ENCODE data around the gene TMEM135. TPM values are rescaled to one million over a fixed set of nuclear protein-coding genes. Genes with fewer than 3 reads are reported as not detected.

The TMEM135 gene
- total RNA-seq, 2 donors from 2014 or later: 23.0 to 40.3 TPM

- H3K9me3 Mint-ChIP-seq: no peaks in the 10 kb centered on the region
- no peaks in the 10 kb centered on the region for H3K36me3 Mint-ChIP-seq
- peaks cover 2 to 7% of the 10 kb centered on the region in 2 donors for H3K27me3 Mint-ChIP-seq
- DNase-seq (ENCODE audit: low spot score): no peak
- no peak overlapping the region for H3K27ac Mint-ChIP-seq
- peaks cover 6 to 9% of the 10 kb centered on the region in 2 donors for H3K4me1 Mint-ChIP-seq (ENCODE audit: low read depth in 2 of 2)
- H3K4me3 Mint-ChIP-seq: no peak overlapping the region
- no peak for ATAC-seq
Measured at GRCh38 chr11:87031433-87032170, 6.1 kb upstream of the TMEM135 start.

- Mint-ChIP-seq H3K27me3 (peaks cover 0 to 6% of the 10 kb centered on the region in 2 donors), H3K9me3 (no peaks in the 10 kb centered on the region), H3K27ac (no peak overlapping the region), H3K4me3 (no peak overlapping the region), H3K4me1 (ENCODE audit: low read depth in 2 of 2) (peaks cover 13 to 21% of the 10 kb centered on the region in 2 donors), H3K36me3 (no peaks in the 10 kb centered on the region)
- no peak for ATAC-seq
- DNase-seq (ENCODE audit: low spot score): no peak
Measured at GRCh38 chr11:87033561-87033960, 4.2 kb upstream of the TMEM135 start.

- Mint-ChIP-seq H3K4me3 (no peak overlapping the region), H3K27ac (no peak overlapping the region), H3K27me3 (peaks cover 0 to 6% of the 10 kb centered on the region in 2 donors), H3K36me3 (no peaks in the 10 kb centered on the region), H3K4me1 (ENCODE audit: low read depth in 2 of 2) (peaks cover 21 to 29% of the 10 kb centered on the region in 2 donors), H3K9me3 (no peaks in the 10 kb centered on the region)
- DNase-seq (ENCODE audit: low spot score) (no peak), ATAC-seq (no peak)
Measured at GRCh38 chr11:87035976-87036583, 1.7 kb upstream of the TMEM135 start.

GRCh38 chr11:87036756-87037449 is 831 bp upstream of the TMEM135 start:
- Mint-ChIP-seq H3K27ac (peak overlapping the region in 1 of 2 donors; percentile 86), H3K4me3 (peak overlapping the region; percentile 91), H3K36me3 (no peaks in the 10 kb centered on the region), H3K9me3 (no peaks in the 10 kb centered on the region), H3K4me1 (ENCODE audit: low read depth in 2 of 2) (peaks cover 25 to 33% of the 10 kb centered on the region in 2 donors), H3K27me3 (peaks cover 0 to 6% of the 10 kb centered on the region in 2 donors)
- DNase-seq (ENCODE audit: low spot score) (no peak), ATAC-seq (peak in 1 of 2 donors; percentile 1)

- no peaks in the 10 kb centered on the region for H3K9me3 Mint-ChIP-seq
- DNase-seq (ENCODE audit: low spot score) (no peak), ATAC-seq (no peak)
- no peaks in the 10 kb centered on the region for H3K36me3 Mint-ChIP-seq
- H3K4me3 Mint-ChIP-seq: peak overlapping the region; percentile 91
- H3K4me1 Mint-ChIP-seq (ENCODE audit: low read depth in 2 of 2): peaks cover 25 to 33% of the 10 kb centered on the region in 2 donors
- peak overlapping the region; percentile 71 to 86 for H3K27ac Mint-ChIP-seq
- H3K27me3 Mint-ChIP-seq: peaks cover 0 to 6% of the 10 kb centered on the region in 2 donors
Measured at GRCh38 chr11:87038235-87038977, 672 bp downstream of the TMEM135 start.

GRCh38 chr11:87039371-87039770 is 1.6 kb downstream of the TMEM135 start:
- peaks cover 0 to 2% of the 10 kb centered on the region in 2 donors for H3K27me3 Mint-ChIP-seq

GRCh38 chr11:87043894-87044293 is 6.2 kb downstream of the TMEM135 start:
- ATAC-seq (no peak), DNase-seq (ENCODE audit: low spot score) (no peak)
- no peak overlapping the region for H3K4me3 Mint-ChIP-seq
- no peaks in the 10 kb centered on the region for H3K27me3 Mint-ChIP-seq
- peaks cover 7% of the 10 kb centered on the region for H3K36me3 Mint-ChIP-seq
- no peak overlapping the region for H3K27ac Mint-ChIP-seq
- H3K9me3 Mint-ChIP-seq: no peaks in the 10 kb centered on the region
- peaks cover 16% of the 10 kb centered on the region in 2 donors for H3K4me1 Mint-ChIP-seq (ENCODE audit: low read depth in 2 of 2)

More at GRCh38 chr11:87039371-87039770, 1.6 kb downstream of the TMEM135 start:
- DNase-seq (ENCODE audit: low spot score): no peak
- Mint-ChIP-seq H3K4me1 (ENCODE audit: low read depth in 2 of 2) (peaks cover 25 to 33% of the 10 kb centered on the region in 2 donors), H3K27ac (peak overlapping the region in 1 of 2 donors; percentile 86), H3K9me3 (no peaks in the 10 kb centered on the region), H3K4me3 (peak overlapping the region; percentile 91), H3K36me3 (no peaks in the 10 kb centered on the region)
- no peak for ATAC-seq

GRCh38 chr11:87046824-87047223 is 9.1 kb downstream of the TMEM135 start:
- peaks cover under 1% of the 10 kb centered on the region in 2 donors for H3K4me1 Mint-ChIP-seq (ENCODE audit: low read depth in 2 of 2)
- peaks cover 7% of the 10 kb centered on the region for H3K36me3 Mint-ChIP-seq
- no peak for ATAC-seq
- no peaks in the 10 kb centered on the region for H3K27me3 Mint-ChIP-seq
- no peak overlapping the region for H3K4me3 Mint-ChIP-seq
- no peaks in the 10 kb centered on the region for H3K9me3 Mint-ChIP-seq
- no peak overlapping the region for H3K27ac Mint-ChIP-seq
- DNase-seq (ENCODE audit: low spot score): no peak

GRCh38 chr11:87056091-87056490 is 18.4 kb downstream of the TMEM135 start:
- no peak for ATAC-seq

GRCh38 chr11:87057749-87058148 is 20.0 kb downstream of the TMEM135 start:
- no peak overlapping the region for H3K4me3 Mint-ChIP-seq
- H3K36me3 Mint-ChIP-seq: no peaks in the 10 kb centered on the region
- no peak for DNase-seq (ENCODE audit: low spot score)
- H3K9me3 Mint-ChIP-seq: no peaks in the 10 kb centered on the region
- peaks cover 0 to 8% of the 10 kb centered on the region in 2 donors for H3K4me1 Mint-ChIP-seq (ENCODE audit: low read depth in 2 of 2)
- no peak overlapping the region for H3K27ac Mint-ChIP-seq
- no peak for ATAC-seq
- H3K27me3 Mint-ChIP-seq: no peaks in the 10 kb centered on the region

More at GRCh38 chr11:87056091-87056490, 18.4 kb downstream of the TMEM135 start:
- DNase-seq (ENCODE audit: low spot score): no peak
- Mint-ChIP-seq H3K27me3 (no peaks in the 10 kb centered on the region), H3K9me3 (no peaks in the 10 kb centered on the region), H3K4me1 (ENCODE audit: low read depth in 2 of 2) (peaks cover 0 to 8% of the 10 kb centered on the region in 2 donors), H3K27ac (no peak overlapping the region), H3K4me3 (no peak overlapping the region), H3K36me3 (no peaks in the 10 kb centered on the region)

- peak overlapping the region in 1 of 2 donors; percentile 40 for H3K27ac Mint-ChIP-seq
- no peaks in the 10 kb centered on the region for H3K27me3 Mint-ChIP-seq
- H3K4me3 Mint-ChIP-seq: no peak overlapping the region
- H3K9me3 Mint-ChIP-seq: no peaks in the 10 kb centered on the region
- DNase-seq (ENCODE audit: low spot score): no peak
- ATAC-seq: no peak
- no peaks in the 10 kb centered on the region for H3K36me3 Mint-ChIP-seq
- H3K4me1 Mint-ChIP-seq (ENCODE audit: low read depth in 2 of 2): peaks cover 0 to 7% of the 10 kb centered on the region in 2 donors
Measured at GRCh38 chr11:87059596-87060390, 22.1 kb downstream of the TMEM135 start.

- Mint-ChIP-seq H3K4me3 (no peak overlapping the region), H3K27ac (no peak overlapping the region), H3K4me1 (ENCODE audit: low read depth in 2 of 2) (peaks cover 14 to 17% of the 10 kb centered on the region in 2 donors), H3K36me3 (no peaks in the 10 kb centered on the region), H3K9me3 (no peaks in the 10 kb centered on the region), H3K27me3 (no peaks in the 10 kb centered on the region)
- no peak for DNase-seq (ENCODE audit: low spot score)
- no peak for ATAC-seq
Measured at GRCh38 chr11:87061766-87062165, 24.0 kb downstream of the TMEM135 start.

GRCh38 chr11:87063982-87064381 is 26.2 kb downstream of the TMEM135 start:
- peaks cover 14 to 17% of the 10 kb centered on the region in 2 donors for H3K4me1 Mint-ChIP-seq (ENCODE audit: low read depth in 2 of 2)
- no peak for ATAC-seq
- no peak overlapping the region for H3K27ac Mint-ChIP-seq
- no peaks in the 10 kb centered on the region for H3K36me3 Mint-ChIP-seq
- H3K9me3 Mint-ChIP-seq: no peaks in the 10 kb centered on the region
- no peak for DNase-seq (ENCODE audit: low spot score)
- H3K4me3 Mint-ChIP-seq: no peak overlapping the region
- H3K27me3 Mint-ChIP-seq: no peaks in the 10 kb centered on the region

All from natural killer cell treated with Interleukin-12 subunit alpha and Interleukin-12 subunit beta and Interleukin-15 and Interleukin-18, amount 100 ng/mL, for 72 hours (primary cell).